HepG2 (cell line): Measurements from ENCODE around the gene GNG7. TPM values are rescaled to one million over a fixed set of nuclear protein-coding genes. Genes with fewer than 3 reads are reported as not detected.

Experiments used
- ASH2L ChIP-seq: fragments of 300-600, 200-600 bp; sonication (generic); IDR thresholded peaks from 2 replicates; pipeline ENCODE4 v1.7.0; 2017; ENCODE audit warnings: low read depth, mild to moderate bottlenecking, moderate library complexity, mixed read lengths, low read length; ENCODE audit not compliant: insufficient read length
- CCAR2 ChIP-seq: fragments of 200-400 bp; formaldehyde crosslinking; optimal IDR thresholded peaks from 2 replicates; pipeline ENCODE3; 2018; ENCODE audit warnings: low read depth, mild to moderate bottlenecking, low read length, moderate library complexity
- CHD4 ChIP-seq: fragments of 200-600 bp; sonication (generic); IDR thresholded peaks from 2 replicates; pipeline ENCODE4 v1.7.0; 2017; ENCODE audit warnings: mild to moderate bottlenecking, low read length, borderline replicate concordance
- CREM ChIP-seq, 2 experiments: sonication (generic) in 1 of 2; formaldehyde crosslinking in 1 of 2; IDR thresholded peaks; 2 replicates each; pipeline versions ENCODE4 v1.4.0 to v1.6.1; 2016 to 2020; ENCODE audit warnings: antibody characterized with exemption in 1 of 2, mild to moderate bottlenecking in 1 of 2, missing genetic modification reagents in 1 of 2
- ETV6 ChIP-seq: sonication (generic); formaldehyde crosslinking; conservative IDR thresholded peaks from 2 replicates; pipeline ENCODE4 v1.4.0; 2020; ENCODE audit warnings: missing genetic modification reagents
- GATA4 ChIP-seq: sonication (generic); IDR thresholded peaks from 2 replicates; pipeline ENCODE4 v1.6.1; 2016; ENCODE audit warnings: antibody characterized with exemption, low read depth, borderline replicate concordance
- KMT2A ChIP-seq: sonication (generic); formaldehyde crosslinking; IDR thresholded peaks from 2 replicates; pipeline ENCODE4 v1.4.0; 2020; ENCODE audit warnings: missing genetic modification reagents
- MTF2 ChIP-seq: sonication (generic); formaldehyde crosslinking; IDR thresholded peaks from 2 replicates; pipeline ENCODE4 v1.5.0; 2020; ENCODE audit warnings: missing genetic modification reagents, borderline replicate concordance
- NFATC3 ChIP-seq: sonication (generic); formaldehyde crosslinking; IDR thresholded peaks from 2 replicates; pipeline ENCODE4 v1.5.1; 2020; ENCODE audit warnings: mild to moderate bottlenecking, missing genetic modification reagents
- NR3C1 ChIP-seq: sonication (generic); formaldehyde crosslinking; IDR thresholded peaks from 2 replicates; pipeline ENCODE4 v1.4.0; 2020; ENCODE audit warnings: missing genetic modification reagents
- POLR2G ChIP-seq: fragments of 200-400 bp; formaldehyde crosslinking; IDR thresholded peaks from 2 replicates; pipeline ENCODE4 v1.6.1; 2018; ENCODE audit warnings: mild to moderate bottlenecking, low read depth, low read length, moderate library complexity
- TMF1 ChIP-seq: sonication (generic); formaldehyde crosslinking; IDR thresholded peaks from 2 replicates; pipeline ENCODE4 v1.8.1; 2022; ENCODE audit warnings: low read depth, missing genetic modification reagents
- ZBTB42 ChIP-seq: sonication (generic); formaldehyde crosslinking; IDR thresholded peaks from 2 replicates; pipeline ENCODE4 v1.5.0; 2020; ENCODE audit warnings: mild to moderate bottlenecking, missing genetic modification reagents
- ZFP90 ChIP-seq: sonication (generic); formaldehyde crosslinking; IDR thresholded peaks from 2 replicates; pipeline ENCODE4 v1.8.0; 2022; ENCODE audit warnings: missing genetic modification reagents, mild to moderate bottlenecking, inconsistent platforms, borderline replicate concordance
- ZNF230 ChIP-seq: sonication (generic); formaldehyde crosslinking; IDR thresholded peaks from 2 replicates; pipeline ENCODE4 v1.4.0; 2020; ENCODE audit warnings: mild to moderate bottlenecking, missing genetic modification reagents
- ZNF333 ChIP-seq: sonication (generic); formaldehyde crosslinking; IDR thresholded peaks from 2 replicates; pipeline ENCODE4 v1.4.0; 2020; ENCODE audit warnings: mild to moderate bottlenecking, missing genetic modification reagents, borderline replicate concordance
- ZNF337 ChIP-seq: sonication (generic); formaldehyde crosslinking; IDR thresholded peaks from 2 replicates; pipeline ENCODE4 v1.5.1; 2020; ENCODE audit warnings: missing genetic modification reagents, low read depth, mild to moderate bottlenecking, borderline replicate concordance
- ZNF501 ChIP-seq: sonication (generic); formaldehyde crosslinking; IDR thresholded peaks from 2 replicates; pipeline ENCODE4 v1.5.1; 2020; ENCODE audit warnings: mild to moderate bottlenecking, moderate library complexity, missing genetic modification reagents
- ZNF790 ChIP-seq: sonication (generic); formaldehyde crosslinking; IDR thresholded peaks from 2 replicates; pipeline ENCODE4 v1.8.0; 2022; ENCODE audit warnings: missing genetic modification reagents, mild to moderate bottlenecking, borderline replicate concordance
- polyA plus RNA-seq, 8 experiments: library from polyadenylated mRNA; depleted of rRNA in 3 of 8; stranded (reverse) in 7 of 8; unstranded in 1 of 8; fragments of >200 nt; fragmentation: Illumina TruSeq in 4 of 8; extraction: Trizol in 4 of 8; gene quantifications; 2 replicates each; pipeline versions ENCODE4 v1.2.1 to v1.2.3, GENCODE V29; 2011 to 2016; ENCODE audit warnings: low read depth in 4 of 8, missing spikeins in 1 of 8, mixed read lengths in 1 of 8; ENCODE audit not compliant: insufficient read depth in 1 of 8
- total RNA-seq, 5 experiments: library from RNA; depleted of rRNA; stranded (reverse); fragments of >200 nt; fragmentation: Illumina TruSeq; extraction: Trizol; gene quantifications; 2 replicates each; pipeline ENCODE4 v1.2.3, GENCODE V29; 2016; ENCODE audit warnings: low read depth in 1 of 5
- TF ChIP-seq, protein P1 (sequence below): sonication (generic); formaldehyde crosslinking; IDR thresholded peaks from 2 replicates; pipeline ENCODE4 v1.4.0; 2020; ENCODE audit warnings: missing genetic modification reagents
- TF ChIP-seq, protein P2 (sequence below), 2 experiments: sonication (generic) in 1 of 2; formaldehyde crosslinking in 1 of 2; IDR thresholded peaks; 2 replicates each; pipeline versions ENCODE4 v1.4.0 to v1.6.1; 2018 to 2020; ENCODE audit warnings: missing genetic modification reagents in 2 of 2, borderline replicate concordance in 1 of 2, low read depth in 1 of 2, mild to moderate bottlenecking in 1 of 2, missing biosample characterization in 1 of 2
- TF ChIP-seq, protein P3 (sequence below): sonication (generic); formaldehyde crosslinking; IDR thresholded peaks from 2 replicates; pipeline ENCODE4 v1.4.0; 2020; ENCODE audit warnings: missing genetic modification reagents

The GNG7 gene
- total and polyA plus RNA-seq, 2 of the 13 experiments (the other 11 are each of a cell fraction or from before 2014, with no cell fraction given): 1.4 to 3.3 TPM

DNA sequence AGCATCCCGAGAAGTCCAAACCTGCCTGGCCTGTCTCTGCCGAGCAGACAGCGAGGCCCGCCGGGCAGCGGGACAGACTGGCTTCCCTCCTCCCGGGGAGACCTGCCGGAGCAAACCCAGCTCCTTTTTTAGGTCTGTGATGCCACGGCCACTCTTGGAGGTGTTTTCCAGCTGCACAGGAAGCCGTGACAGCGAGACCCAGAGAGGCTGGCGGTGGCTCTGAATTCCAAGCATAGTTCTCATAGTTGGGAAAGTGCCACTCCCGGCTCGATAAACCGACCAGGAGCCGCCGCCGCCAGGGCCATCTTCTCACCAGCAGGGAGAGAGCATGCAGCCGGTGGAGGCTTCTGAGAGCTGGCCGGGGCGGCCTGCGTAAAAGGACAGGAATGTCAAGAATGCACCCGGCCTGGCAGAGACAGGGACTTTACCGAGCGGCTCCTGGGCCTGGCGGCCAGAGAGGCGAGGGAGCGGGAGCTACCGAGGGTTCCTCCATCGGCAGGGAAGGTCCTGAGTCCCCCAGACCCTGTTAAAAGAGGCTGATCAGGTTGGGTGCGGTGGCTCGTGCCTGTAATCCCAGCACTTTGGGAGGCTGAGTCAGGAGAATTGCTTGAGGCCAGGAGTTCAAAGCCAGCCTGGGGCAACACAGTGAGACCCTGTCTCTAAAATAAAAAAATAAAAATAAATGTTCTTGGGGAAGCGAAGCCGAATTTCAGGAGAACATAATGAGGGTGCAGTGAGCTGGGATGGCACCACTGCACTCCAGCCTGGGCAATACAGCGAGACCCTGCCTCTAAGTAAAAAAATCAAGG, 161.6 kb downstream of the GNG7 start (continued):
- TF ChIP-seq, protein P1, sequence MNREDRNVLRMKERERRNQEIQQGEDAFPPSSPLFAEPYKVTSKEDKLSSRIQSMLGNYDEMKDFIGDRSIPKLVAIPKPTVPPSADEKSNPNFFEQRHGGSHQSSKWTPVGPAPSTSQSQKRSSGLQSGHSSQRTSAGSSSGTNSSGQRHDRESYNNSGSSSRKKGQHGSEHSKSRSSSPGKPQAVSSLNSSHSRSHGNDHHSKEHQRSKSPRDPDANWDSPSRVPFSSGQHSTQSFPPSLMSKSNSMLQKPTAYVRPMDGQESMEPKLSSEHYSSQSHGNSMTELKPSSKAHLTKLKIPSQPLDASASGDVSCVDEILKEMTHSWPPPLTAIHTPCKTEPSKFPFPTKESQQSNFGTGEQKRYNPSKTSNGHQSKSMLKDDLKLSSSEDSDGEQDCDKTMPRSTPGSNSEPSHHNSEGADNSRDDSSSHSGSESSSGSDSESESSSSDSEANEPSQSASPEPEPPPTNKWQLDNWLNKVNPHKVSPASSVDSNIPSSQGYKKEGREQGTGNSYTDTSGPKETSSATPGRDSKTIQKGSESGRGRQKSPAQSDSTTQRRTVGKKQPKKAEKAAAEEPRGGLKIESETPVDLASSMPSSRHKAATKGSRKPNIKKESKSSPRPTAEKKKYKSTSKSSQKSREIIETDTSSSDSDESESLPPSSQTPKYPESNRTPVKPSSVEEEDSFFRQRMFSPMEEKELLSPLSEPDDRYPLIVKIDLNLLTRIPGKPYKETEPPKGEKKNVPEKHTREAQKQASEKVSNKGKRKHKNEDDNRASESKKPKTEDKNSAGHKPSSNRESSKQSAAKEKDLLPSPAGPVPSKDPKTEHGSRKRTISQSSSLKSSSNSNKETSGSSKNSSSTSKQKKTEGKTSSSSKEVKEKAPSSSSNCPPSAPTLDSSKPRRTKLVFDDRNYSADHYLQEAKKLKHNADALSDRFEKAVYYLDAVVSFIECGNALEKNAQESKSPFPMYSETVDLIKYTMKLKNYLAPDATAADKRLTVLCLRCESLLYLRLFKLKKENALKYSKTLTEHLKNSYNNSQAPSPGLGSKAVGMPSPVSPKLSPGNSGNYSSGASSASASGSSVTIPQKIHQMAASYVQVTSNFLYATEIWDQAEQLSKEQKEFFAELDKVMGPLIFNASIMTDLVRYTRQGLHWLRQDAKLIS (CRISPR knock-in tag): no peak
- TF ChIP-seq ZNF501 (CRISPR knock-in tag) (no peak; the same call in 1 of the 2 replicates), MTF2 (CRISPR knock-in tag) (no peak), NFATC3 (CRISPR knock-in tag) (no peak), ZNF790 (CRISPR knock-in tag) (no peak), ZBTB42 (CRISPR knock-in tag) (no peak), ETV6 (CRISPR knock-in tag) (no peak), ASH2L (no peak), GATA4 (no peak; the same call in 1 of the 2 replicates), CREM (IDR thresholded peaks at IDR 0.05) (peak; percentile 56), CREM (CRISPR knock-in tag; IDR thresholded peaks at IDR 0.05) (no peak), TMF1 (CRISPR knock-in tag) (no peak), NR3C1 (CRISPR knock-in tag) (no peak), ZNF337 (no peak), ZNF333 (CRISPR knock-in tag) (no peak), POLR2G (no peak), KMT2A (CRISPR knock-in tag) (peak; percentile 54; the same call in 1 of the 2 replicates), ZFP90 (CRISPR knock-in tag) (0 out of 2 replicates have a peak, but pooled peaks have one; percentile 32), CCAR2 (no peak), ZNF230 (CRISPR knock-in tag) (no peak; the same call in 1 of the 2 replicates), CHD4 (peak; percentile 54; the same call in 1 of the 2 replicates)
- TF ChIP-seq, protein P2, sequence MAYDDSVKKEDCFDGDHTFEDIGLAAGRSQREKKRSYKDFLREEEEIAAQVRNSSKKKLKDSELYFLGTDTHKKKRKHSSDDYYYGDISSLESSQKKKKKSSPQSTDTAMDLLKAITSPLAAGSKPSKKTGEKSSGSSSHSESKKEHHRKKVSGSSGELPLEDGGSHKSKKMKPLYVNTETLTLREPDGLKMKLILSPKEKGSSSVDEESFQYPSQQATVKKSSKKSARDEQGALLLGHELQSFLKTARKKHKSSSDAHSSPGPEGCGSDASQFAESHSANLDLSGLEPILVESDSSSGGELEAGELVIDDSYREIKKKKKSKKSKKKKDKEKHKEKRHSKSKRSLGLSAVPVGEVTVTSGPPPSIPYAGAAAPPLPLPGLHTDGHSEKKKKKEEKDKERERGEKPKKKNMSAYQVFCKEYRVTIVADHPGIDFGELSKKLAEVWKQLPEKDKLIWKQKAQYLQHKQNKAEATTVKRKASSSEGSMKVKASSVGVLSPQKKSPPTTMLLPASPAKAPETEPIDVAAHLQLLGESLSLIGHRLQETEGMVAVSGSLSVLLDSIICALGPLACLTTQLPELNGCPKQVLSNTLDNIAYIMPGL (CRISPR knock-in tag; IDR thresholded peaks at IDR 0.05; ENCODE audit: borderline replicate concordance in 1 of 2, low read depth in 1 of 2): peak in 1 of 2 experiments; percentile 75; a peak in 2 of 4 replicates
- TF ChIP-seq, protein P3, sequence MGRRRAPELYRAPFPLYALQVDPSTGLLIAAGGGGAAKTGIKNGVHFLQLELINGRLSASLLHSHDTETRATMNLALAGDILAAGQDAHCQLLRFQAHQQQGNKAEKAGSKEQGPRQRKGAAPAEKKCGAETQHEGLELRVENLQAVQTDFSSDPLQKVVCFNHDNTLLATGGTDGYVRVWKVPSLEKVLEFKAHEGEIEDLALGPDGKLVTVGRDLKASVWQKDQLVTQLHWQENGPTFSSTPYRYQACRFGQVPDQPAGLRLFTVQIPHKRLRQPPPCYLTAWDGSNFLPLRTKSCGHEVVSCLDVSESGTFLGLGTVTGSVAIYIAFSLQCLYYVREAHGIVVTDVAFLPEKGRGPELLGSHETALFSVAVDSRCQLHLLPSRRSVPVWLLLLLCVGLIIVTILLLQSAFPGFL (CRISPR knock-in tag): no peak
